ENCODE measurements around the gene OTC.

The OTC gene

DNA sequence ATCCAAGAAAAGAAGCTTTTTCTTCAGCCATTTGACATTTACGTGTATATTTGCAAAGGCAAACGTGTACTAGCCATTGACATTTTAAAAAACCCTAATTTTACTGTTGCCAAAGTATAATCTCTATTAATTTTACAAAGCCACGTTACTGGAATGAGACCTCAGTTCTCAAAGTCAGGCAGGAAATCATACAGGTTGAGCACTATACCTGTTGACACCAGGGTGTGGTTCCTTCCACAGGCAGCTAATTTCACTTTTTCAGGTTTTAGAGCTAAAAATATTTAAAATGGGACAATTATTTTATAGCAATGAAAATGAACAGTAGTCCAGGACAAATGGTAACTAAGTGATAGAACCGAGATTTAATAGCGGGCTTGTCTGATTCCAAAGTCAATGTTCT is 31.6 kb upstream of the OTC start:
- no peak overlapping the region for H3K9ac ChIP-seq
- peaks cover 0 to 8% (median 3%) of the 10 kb centered on the region in 10 experiments; a peak in 6 of 20 replicates for H3K4me1 ChIP-seq
- H3K4me2 ChIP-seq, result no peak overlapping the region
- H3K4me3 ChIP-seq, result no peak overlapping the region
- H3K9me3 ChIP-seq (replicated peaks in 1 of 11), result no peaks in the 10 kb centered on the region
- H3K36me3 ChIP-seq, result peaks cover 0 to 21% (median 12%) of the 10 kb centered on the region in 11 experiments; a peak in 11 of 22 replicates
- no peak for TF ChIP-seq Cebpa-rat (IDR thresholded peaks at IDR 0.05)
- no peaks in the 10 kb centered on the region for H3K27me3 ChIP-seq
- peaks cover 0 to 11% (median 0%) of the 10 kb centered on the region in 11 experiments; a peak in 3 of 22 replicates for H4K20me1 ChIP-seq
- H3K27ac ChIP-seq, result no peak overlapping the region

DNA sequence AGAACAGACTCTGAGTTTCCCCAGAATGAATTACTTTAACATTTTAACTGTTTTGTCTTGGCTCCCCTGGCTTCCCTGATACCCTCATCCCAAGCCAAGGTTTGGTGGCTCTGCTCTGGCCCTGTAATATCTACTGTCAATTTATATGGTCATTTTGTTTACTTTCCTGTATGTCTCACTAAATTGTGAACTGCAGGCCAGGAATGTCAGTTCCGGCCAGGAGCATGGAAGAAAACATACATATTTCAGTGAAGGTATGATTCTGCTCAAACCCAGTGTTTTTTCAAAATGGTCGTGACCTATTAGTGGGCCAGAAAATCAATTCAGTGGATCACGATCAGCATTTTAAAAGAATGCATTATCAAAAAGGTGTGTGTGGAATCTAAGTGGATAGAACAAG is 26.3 kb upstream of the OTC start:
- H3K9ac ChIP-seq, result peak overlapping the region; percentile 84 to 93 (median 89)
- H4K20me1 ChIP-seq, result peaks cover 0 to 11% (median 0%) of the 10 kb centered on the region in 11 experiments; a peak in 3 of 22 replicates
- H3K27me3 ChIP-seq, result no peaks in the 10 kb centered on the region
- H3K4me2 ChIP-seq, result peak overlapping the region; percentile 53 to 75 (median 65)
- peaks cover 0 to 5% (median 0%) of the 10 kb centered on the region in 11 experiments; a peak in 1 of 22 replicates for H3K36me3 ChIP-seq
- peaks cover 0 to 14% (median 7%) of the 10 kb centered on the region in 11 experiments; a peak in 13 of 22 replicates for H3K9me3 ChIP-seq (replicated peaks in 1 of 11)
- H3K4me3 ChIP-seq, result peak overlapping the region; percentile 62 to 80 (median 72)
- peak overlapping the region in 10 of 11 experiments; percentile 83 to 95 (median 92); a peak in 19 of 22 replicates for H3K27ac ChIP-seq
- no peak for TF ChIP-seq Cebpa-rat (IDR thresholded peaks at IDR 0.05)
- peaks cover 0 to 21% (median 13%) of the 10 kb centered on the region in 10 experiments; a peak in 12 of 20 replicates for H3K4me1 ChIP-seq

DNA sequence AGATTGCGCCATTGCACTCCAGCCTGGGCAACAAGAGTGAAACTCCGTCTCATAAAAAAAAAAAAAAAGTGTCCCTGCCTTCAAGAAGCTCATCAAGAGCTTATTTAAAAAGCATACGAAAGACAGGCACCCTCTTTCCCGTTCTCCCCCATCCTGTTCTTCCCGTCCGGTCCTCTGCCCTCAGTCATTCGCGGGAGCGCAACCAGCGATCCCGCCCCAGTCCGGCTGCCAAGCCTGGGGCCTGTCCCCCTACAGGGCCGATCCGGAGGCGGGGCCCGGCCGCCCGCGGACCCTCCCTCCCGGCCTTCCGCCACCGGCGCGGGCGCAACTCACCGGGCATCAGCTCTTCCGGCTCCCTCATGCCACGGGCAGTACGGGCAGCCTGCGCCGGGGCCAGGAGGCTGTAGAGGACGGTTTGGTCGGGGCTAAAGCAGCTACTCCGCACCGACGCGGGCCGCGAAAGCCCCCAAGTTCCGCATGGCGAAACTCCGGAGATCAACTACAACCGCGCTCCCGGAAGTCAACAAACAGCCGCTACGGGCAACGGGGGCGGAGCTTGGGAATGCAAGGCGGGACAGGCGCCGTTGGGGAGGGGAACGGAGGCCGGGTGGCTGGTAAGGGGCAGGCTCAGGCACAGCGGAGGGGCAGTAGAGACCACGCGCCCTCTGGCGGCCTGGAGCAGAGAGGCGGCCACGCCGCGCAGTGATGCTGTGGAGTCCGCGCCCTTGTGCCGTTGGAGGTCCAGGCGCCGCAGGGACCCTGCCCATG is 25.2 kb upstream of the OTC start, which contains the start of gene RPGR:
Gene RPGR (minus strand): TSS at position 503 of the 768 bp plus-strand sequence. CDS start 142 bp downstream, at position 361.
- H3K9me3 ChIP-seq (replicated peaks in 1 of 11), result peaks cover 0 to 14% (median 7%) of the 10 kb centered on the region in 11 experiments; a peak in 13 of 22 replicates
- H3K4me2 ChIP-seq, result peak within 1 kb of the TSS; percentile 53 to 75 (median 65)
- H3K27ac ChIP-seq, result peak within 1 kb of the TSS; percentile 80 to 95 (median 91)
- peak within 1 kb of the TSS; percentile 62 to 80 (median 72) for H3K4me3 ChIP-seq
- peaks cover 0 to 21% (median 13%) of the 10 kb centered on the region in 10 experiments; a peak in 12 of 20 replicates for H3K4me1 ChIP-seq
- no peaks in the 10 kb centered on the region for H3K36me3 ChIP-seq
- peak within 1 kb of the TSS; percentile 84 to 93 (median 89) for H3K9ac ChIP-seq
- TF ChIP-seq Cebpa-rat (IDR thresholded peaks at IDR 0.05), result peak in 4 of 11 experiments; percentile 4 to 63 (median 36); a peak in 2 of 22 replicates
- H4K20me1 ChIP-seq, result peaks cover 0 to 11% (median 0%) of the 10 kb centered on the region in 11 experiments; a peak in 2 of 22 replicates
- H3K27me3 ChIP-seq, result no peaks in the 10 kb centered on the region

DNA sequence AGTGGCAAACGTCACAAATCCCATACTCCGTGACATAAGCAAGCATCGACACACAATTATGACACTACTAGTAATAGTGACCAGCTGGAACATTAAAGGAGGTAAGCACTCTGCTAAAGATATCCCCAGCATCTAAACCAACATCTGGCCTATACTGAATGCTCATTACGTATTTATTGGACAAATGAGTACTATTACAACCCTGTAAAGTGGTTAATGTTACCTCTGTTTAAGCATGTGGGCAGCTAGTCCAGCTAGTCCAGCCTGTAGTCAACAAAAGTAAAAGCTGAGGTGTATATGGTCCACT is 24.7 kb upstream of the OTC start:
- Histone ChIP-seq H3K27ac (peak overlapping the region in 8 of 11 experiments; percentile 12 to 95 (median 90); a peak in 10 of 22 replicates), H3K9ac (peak overlapping the region in 8 of 11 experiments; percentile 1 to 93 (median 86); a peak in 9 of 22 replicates), H3K4me3 (peak overlapping the region; percentile 62 to 80 (median 72); a peak in 15 of 20 replicates), H4K20me1 (peaks cover 0 to 11% (median 0%) of the 10 kb centered on the region in 11 experiments; a peak in 2 of 22 replicates), H3K4me1 (peaks cover 0 to 21% (median 13%) of the 10 kb centered on the region in 10 experiments; a peak in 12 of 20 replicates), H3K4me2 (peak overlapping the region; percentile 5 to 63 (median 41); a peak in 18 of 22 replicates), H3K27me3 (no peaks in the 10 kb centered on the region), H3K36me3 (no peaks in the 10 kb centered on the region), H3K9me3 (replicated peaks in 1 of 11) (peaks cover 0 to 14% (median 7%) of the 10 kb centered on the region in 11 experiments; a peak in 13 of 22 replicates)
- TF ChIP-seq Cebpa-rat (IDR thresholded peaks at IDR 0.05), result no peak

DNA sequence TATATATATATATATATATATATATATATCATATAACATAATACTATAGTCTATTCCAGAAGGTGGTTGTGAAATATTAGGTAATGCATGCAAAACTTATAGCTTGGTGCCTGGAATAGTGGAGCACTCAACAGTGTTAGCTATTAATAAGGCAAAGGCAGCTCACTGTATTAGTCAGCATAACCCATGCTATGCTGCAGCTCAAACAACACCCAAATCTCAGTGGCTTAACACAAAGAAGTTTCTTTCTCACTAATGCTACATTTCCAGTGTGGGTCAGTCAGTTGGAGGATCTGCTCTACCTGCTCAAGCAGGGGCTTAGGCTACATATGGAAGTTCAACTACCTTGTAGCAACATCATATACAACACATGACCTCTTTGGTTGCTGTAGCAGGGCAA is 19.9 kb upstream of the OTC start:
- peaks cover 17 to 31% (median 24%) of the 10 kb centered on the region in 10 experiments for H3K4me1 ChIP-seq
- H3K27ac ChIP-seq, result no peak overlapping the region
- no peaks in the 10 kb centered on the region for H3K27me3 ChIP-seq
- no peak overlapping the region for H3K9ac ChIP-seq
- no peaks in the 10 kb centered on the region for H3K36me3 ChIP-seq
- H3K4me2 ChIP-seq, result no peak overlapping the region
- H3K9me3 ChIP-seq (replicated peaks in 1 of 11), result peaks cover 0 to 4% (median 1%) of the 10 kb centered on the region in 11 experiments; a peak in 11 of 22 replicates
- no peaks in the 10 kb centered on the region for H4K20me1 ChIP-seq
- no peak overlapping the region for H3K4me3 ChIP-seq
- no peak for TF ChIP-seq Cebpa-rat (IDR thresholded peaks at IDR 0.05)

DNA sequence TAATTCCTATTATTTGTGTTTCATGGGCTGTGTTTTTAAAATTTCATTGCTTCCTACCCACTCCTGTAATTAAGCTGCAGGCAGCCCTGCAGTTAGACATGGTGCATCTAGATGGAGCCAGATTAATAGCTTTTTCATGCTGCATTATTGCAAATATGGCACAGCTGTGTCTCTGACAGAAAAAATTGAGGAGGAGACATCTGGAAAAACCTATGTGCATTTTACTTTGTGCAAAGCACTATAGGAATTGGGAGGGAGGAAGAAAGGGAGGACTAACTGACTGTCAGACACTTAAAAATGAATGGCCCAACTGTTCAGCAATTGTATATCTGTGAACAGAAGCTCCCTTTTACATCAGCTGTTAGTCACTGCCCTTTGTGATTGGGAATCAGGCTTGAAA is 17.0 kb upstream of the OTC start:
- no peaks in the 10 kb centered on the region for H3K36me3 ChIP-seq
- H3K9me3 ChIP-seq (replicated peaks in 1 of 11), result no peaks in the 10 kb centered on the region
- no peaks in the 10 kb centered on the region for H4K20me1 ChIP-seq
- no peak overlapping the region for H3K9ac ChIP-seq
- peak overlapping the region in 2 of 11 experiments; percentile 3 to 49; a peak in 3 of 22 replicates for H3K4me2 ChIP-seq
- no peaks in the 10 kb centered on the region for H3K27me3 ChIP-seq
- H3K4me1 ChIP-seq, result peaks cover 16 to 36% (median 23%) of the 10 kb centered on the region in 10 experiments
- H3K27ac ChIP-seq, result no peak overlapping the region
- no peak overlapping the region for H3K4me3 ChIP-seq
- no peak for TF ChIP-seq Cebpa-rat (IDR thresholded peaks at IDR 0.05)

DNA sequence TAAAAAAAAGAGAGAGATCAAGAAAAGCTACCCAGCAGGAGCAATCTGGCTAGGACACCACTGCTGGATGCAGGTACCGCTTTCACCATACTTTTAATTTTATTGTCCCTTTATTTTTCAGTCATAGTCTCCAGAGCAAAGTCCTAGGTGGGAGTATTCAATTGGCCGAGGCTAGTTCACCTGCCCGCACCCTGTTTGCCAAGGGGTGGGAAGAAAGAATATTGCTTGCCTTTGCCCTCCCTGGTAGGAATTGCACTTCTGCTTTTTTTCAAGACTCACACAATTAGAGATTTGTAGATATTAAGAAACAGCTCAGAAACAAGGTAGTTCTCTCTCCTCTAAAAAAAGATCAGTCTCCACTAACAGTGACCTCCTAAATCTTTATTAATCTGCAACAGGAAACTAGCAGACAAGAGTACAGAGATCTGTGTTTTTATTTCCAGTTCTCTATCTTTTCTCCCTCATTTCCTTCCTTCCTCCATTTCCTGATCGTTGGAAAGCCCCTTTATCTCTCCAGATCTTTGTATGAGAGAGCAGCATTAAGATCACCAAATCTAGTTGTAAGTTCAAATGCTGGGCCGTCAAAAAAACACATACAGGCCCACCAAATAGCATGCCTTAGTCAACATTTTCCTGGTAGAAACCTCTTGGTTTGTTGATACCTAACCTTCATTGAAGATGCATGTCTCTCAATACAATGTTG is 15.7 kb upstream of the OTC start:
- H3K4me1 ChIP-seq, result peaks cover 16 to 36% (median 21%) of the 10 kb centered on the region in 10 experiments
- H3K4me2 ChIP-seq, result peak overlapping the region; percentile 39 to 72 (median 58); a peak in 21 of 22 replicates
- no peaks in the 10 kb centered on the region for H4K20me1 ChIP-seq
- no peaks in the 10 kb centered on the region for H3K27me3 ChIP-seq
- peak overlapping the region in 7 of 11 experiments; percentile 14 to 62 (median 29); a peak in 9 of 22 replicates for H3K27ac ChIP-seq
- H3K36me3 ChIP-seq, result no peaks in the 10 kb centered on the region
- H3K9ac ChIP-seq, result no peak overlapping the region
- no peaks in the 10 kb centered on the region for H3K9me3 ChIP-seq (replicated peaks in 1 of 11)
- H3K4me3 ChIP-seq, result peak overlapping the region in 2 of 10 experiments; percentile 6 to 20; a peak in 2 of 20 replicates
- no peak for TF ChIP-seq Cebpa-rat (IDR thresholded peaks at IDR 0.05)

DNA sequence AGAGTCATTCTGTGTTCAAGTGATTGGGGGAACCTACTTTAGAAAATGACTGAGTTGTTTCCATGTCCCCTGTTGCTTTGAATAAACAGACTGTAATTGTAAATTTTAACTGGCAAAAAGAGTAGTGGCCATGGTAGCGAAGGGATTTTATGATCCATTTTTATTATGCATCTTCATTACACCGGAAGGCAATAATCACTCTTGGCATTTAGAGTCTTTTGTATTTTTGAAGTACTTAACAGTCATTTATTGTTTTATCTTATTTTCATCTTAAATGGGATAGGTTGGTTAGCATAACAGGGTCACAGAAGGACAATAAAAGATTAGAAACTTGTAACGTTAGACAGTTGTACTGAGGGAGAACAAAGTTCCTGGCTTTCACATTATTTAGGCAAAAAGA is 11.0 kb upstream of the OTC start:
- Histone ChIP-seq H3K27ac (no peak overlapping the region), H3K4me3 (no peak overlapping the region), H3K27me3 (no peaks in the 10 kb centered on the region), H4K20me1 (no peaks in the 10 kb centered on the region), H3K9me3 (replicated peaks in 1 of 11) (peaks cover 0 to 7% (median 0%) of the 10 kb centered on the region in 11 experiments; a peak in 2 of 22 replicates), H3K4me2 (no peak overlapping the region), H3K9ac (no peak overlapping the region), H3K4me1 (peaks cover 9 to 41% (median 27%) of the 10 kb centered on the region in 10 experiments), H3K36me3 (no peaks in the 10 kb centered on the region)
- no peak for TF ChIP-seq Cebpa-rat (IDR thresholded peaks at IDR 0.05)

Data from BLaER1 treated with 17β-estradiol and CSF1 and Interleukin-3, amounts not matched to agents 10 nM and 100 nM (cell line).